ENCODE results near the gene OR1J1. TPM values are rescaled to one million over a fixed set of nuclear protein-coding genes. Genes with fewer than 3 reads are reported as not detected.

OR1J1 gene
- total and polyA plus RNA-seq, 2 of the 8 experiments (the other 6 are each of a cell fraction or from before 2014, with no cell fraction given) = not detected

GRCh38 chr9:122498883-122499288, 21.2 kb upstream of the OR1J1 start:
- no peak overlapping the region for H3K4me2 ChIP-seq (ENCODE audit: insufficient read depth in 1 of 2, low read depth in 2 of 2, low read length in 2 of 2)
- no peak overlapping the region for H2AK5ac ChIP-seq (ENCODE audit: low read depth, low read length)
- no peaks in the 10 kb centered on the region for H3K27me3 ChIP-seq (replicated peaks in 1 of 4; ENCODE audit: control insufficient read depth in 3 of 4, extremely low read depth in 1 of 4, insufficient read depth in 3 of 4, low read length in 3 of 4)
- H3K36me3 ChIP-seq (ENCODE audit: control insufficient read depth in 2 of 4, insufficient read depth in 4 of 4, low read length in 3 of 4) = no peaks in the 10 kb centered on the region
- POLR2A ChIA-PET (ENCODE audit: partially characterized antibody) = interaction anchor here (0.6 kb wide), 1 partner anchor 35 kb away, joined by 3 read pairs; no protein-coding TSS in a partner anchor
- 64% methylated on average over 2 of the region's 2 CpGs; no CpG with 5 or more reads in 1 of the 2 experiments for WGBS, 2 experiments (ENCODE audit: extremely low coverage in 1 of 2, insufficient coverage in 1 of 2, insufficient read length in 1 of 2, insufficient replicate concordance in 2 of 2, low coverage in 1 of 2, low lambda C conversion rate in 2 of 2, missing lambda C conversion rate in 1 of 2)
- no peak overlapping the region for H3K14ac ChIP-seq (ENCODE audit: insufficient read length)
- no peak overlapping the region for H3K9ac ChIP-seq (replicated peaks in 1 of 4; ENCODE audit: extremely low read depth in 1 of 4, low read depth in 3 of 4, low read length in 3 of 4)
- H2BK15ac ChIP-seq (ENCODE audit: low read length) = no peak overlapping the region
- H3K23me2 ChIP-seq (ENCODE audit: low read depth, low read length) = no peaks in the 10 kb centered on the region
- no peaks in the 10 kb centered on the region for H3K79me1 ChIP-seq (ENCODE audit: low read depth, low read length)
- no peak overlapping the region for H3K18ac ChIP-seq (ENCODE audit: extremely low read depth, low read length)
- H2AFZ ChIP-seq (ENCODE audit: low read length) = no peak overlapping the region
- no peak overlapping the region for H3K4ac ChIP-seq (replicated peaks; ENCODE audit: insufficient read length, low read depth, low read length)
- H2BK12ac ChIP-seq (ENCODE audit: low read depth, low read length) = no peak overlapping the region
- H3K23ac ChIP-seq (ENCODE audit: insufficient read length) = no peak overlapping the region
- no peak overlapping the region for H2BK120ac ChIP-seq (replicated peaks; ENCODE audit: low read depth, low read length)
- no peaks in the 10 kb centered on the region for H4K20me1 ChIP-seq (replicated peaks in 1 of 2; ENCODE audit: control insufficient read depth in 1 of 2, insufficient read depth in 2 of 2, low read length in 2 of 2)
- H2BK5ac ChIP-seq (ENCODE audit: low read depth, low read length) = no peak overlapping the region
- H3K4me3 ChIP-seq (ENCODE audit: extremely low read depth in 1 of 4, insufficient read depth in 2 of 4, low read depth in 3 of 4, low read length in 4 of 4) = no peak overlapping the region
- no peak overlapping the region for H4K8ac ChIP-seq (ENCODE audit: extremely low read depth, insufficient read depth, low read length)
- no peak overlapping the region for H3K56ac ChIP-seq (replicated peaks; ENCODE audit: insufficient read length, low read depth, low read length)
- H3K9me3 ChIP-seq (ENCODE audit: insufficient read depth in 2 of 2, low read depth in 1 of 2, low read length in 1 of 2) = peaks cover 39 to 52% of the 10 kb centered on the region in 2 experiments
- CTCF ChIA-PET (ENCODE audit: partially characterized antibody) = interaction anchor here (0.7 to 1.9 kb wide), 16 partner anchors 10 to 313 kb away, joined by 3 to 12 read pairs (median 4); no protein-coding TSS in a partner anchor
- no peak overlapping the region for H3K27ac ChIP-seq (ENCODE audit: low read depth, low read length)
- DNase-seq (ENCODE audit: low read depth in 1 of 2, low spot score in 2 of 2) (peak; percentile 25 to 41), FAIRE-seq (peak; percentile 7)
- no peak overlapping the region for H4K91ac ChIP-seq (replicated peaks; ENCODE audit: insufficient read length, low read length)
- H4K5ac ChIP-seq (ENCODE audit: insufficient read length, low read depth, low read length) = no peak overlapping the region
- no peaks in the 10 kb centered on the region for H3K79me2 ChIP-seq (ENCODE audit: control insufficient read depth in 1 of 2, insufficient read depth in 2 of 2, low read length in 2 of 2)
- no peak overlapping the region for H2BK20ac ChIP-seq (ENCODE audit: low read length)
- H3K4me1 ChIP-seq (replicated peaks in 1 of 4; ENCODE audit: control insufficient read depth in 3 of 4, insufficient read depth in 4 of 4, low read length in 3 of 4) = no peaks in the 10 kb centered on the region
- TF ChIP-seq USF2 (IDR thresholded peaks at IDR 0.05; ENCODE audit: low read length) = no peak
- TF ChIP-seq SP1 (IDR thresholded peaks at IDR 0.05; ENCODE audit: low read depth, low read length) = no peak
- TF ChIP-seq RAD21 (IDR thresholded peaks at IDR 0.05 in 1 of 2, conservative IDR thresholded peaks at IDR 0.05 in 1 of 2; ENCODE audit: low read depth in 2 of 2, low read length in 2 of 2) = peak; percentile 54 to 65
- TF ChIP-seq PHF8 (conservative IDR thresholded peaks at IDR 0.05; ENCODE audit: low read depth, low read length) = no peak
- TF ChIP-seq EGR1 (IDR thresholded peaks at IDR 0.05; ENCODE audit: borderline replicate concordance, low read depth, low read length) = no peak
- no peak for TF ChIP-seq MAX (IDR thresholded peaks at IDR 0.05)
